Liver (tissue), 9 donors: ENCODE measurements around the gene ATP1A3. TPM values are rescaled to one million over a fixed set of nuclear protein-coding genes. Genes with fewer than 3 reads are reported as not detected.
A peak's percentile ranks its signal among the peaks of the same experiment; 100 is the strongest.

Experiments
- DNase-seq: peaks from one replicate; pipeline ENCODE4 v3.0.0-alpha.2; 2017; ENCODE audit warnings: low spot score
- H3K27ac ChIP-seq, 2 donors: one replicate each; pipeline ENCODE4 v1.7.0; 2013; ENCODE audit warnings: inconsistent platforms in 2 of 2, low read length in 2 of 2, control low read depth in 1 of 2, low read depth in 1 of 2, mild to moderate bottlenecking in 1 of 2
- H3K27me3 ChIP-seq, 4 donors: one replicate each; pipeline versions ENCODE4 v1.6.1 to v1.7.0; 2013; ENCODE audit warnings: low read length in 3 of 4, inconsistent platforms in 1 of 4, mild to moderate bottlenecking in 1 of 4, moderate library complexity in 1 of 4; ENCODE audit not compliant: control insufficient read depth in 4 of 4, insufficient read depth in 4 of 4
- H3K36me3 ChIP-seq, 4 donors: one replicate each; pipeline versions ENCODE4 v1.6.1 to v1.7.0; 2013; ENCODE audit warnings: low read length in 3 of 4, mild to moderate bottlenecking in 3 of 4, low read depth in 1 of 4, moderate library complexity in 1 of 4; ENCODE audit not compliant: control insufficient read depth in 4 of 4, insufficient read depth in 3 of 4
- H3K4me1 ChIP-seq, 4 donors: one replicate each; pipeline versions ENCODE4 v1.6.1 to v1.7.0; 2013; ENCODE audit warnings: low read length in 3 of 4, mild to moderate bottlenecking in 3 of 4, moderate library complexity in 1 of 4; ENCODE audit not compliant: control insufficient read depth in 4 of 4, insufficient read depth in 4 of 4
- H3K4me3 ChIP-seq, 3 donors: one replicate each; pipeline versions ENCODE4 v1.6.1 to v1.7.0; 2013; ENCODE audit warnings: low read length in 3 of 3, control low read depth in 1 of 3, low read depth in 1 of 3, mild to moderate bottlenecking in 1 of 3
- H3K9ac ChIP-seq, 2 donors: one replicate each; pipeline ENCODE4 v1.7.0; 2013; ENCODE audit warnings: low read length in 2 of 2, mild to moderate bottlenecking in 2 of 2, moderate library complexity in 2 of 2, control low read depth in 1 of 2, low read depth in 1 of 2
- H3K9me3 ChIP-seq, 4 donors: one replicate each; pipeline versions ENCODE4 v1.6.1 to v1.7.0; 2013; ENCODE audit warnings: low read length in 3 of 4; ENCODE audit not compliant: control insufficient read depth in 4 of 4
- EGR1 ChIP-seq, 2 donors: IDR thresholded peaks; 2 replicates each; pipeline ENCODE4 v1.6.1; 2016 to 2018; ENCODE audit warnings: antibody characterized with exemption in 2 of 2, low read depth in 2 of 2
- FOXA1 ChIP-seq: IDR thresholded peaks from 2 replicates; pipeline ENCODE4 v1.6.1; 2016; ENCODE audit warnings: antibody characterized with exemption
- GABPA ChIP-seq, 2 donors: IDR thresholded peaks in 1 of 2; conservative IDR thresholded peaks in 1 of 2; 2 replicates each; pipeline ENCODE4 v1.6.1; 2016; ENCODE audit warnings: antibody characterized with exemption in 2 of 2, mild to moderate bottlenecking in 1 of 2, moderate library complexity in 1 of 2
- HNF4A ChIP-seq, 2 donors: conservative IDR thresholded peaks; 2 replicates each; pipeline ENCODE4 v1.6.1; 2016; ENCODE audit warnings: antibody characterized with exemption in 2 of 2, mild to moderate bottlenecking in 2 of 2
- HNF4G ChIP-seq: IDR thresholded peaks from 2 replicates; pipeline ENCODE4 v1.6.1; 2016; ENCODE audit warnings: antibody characterized with exemption
- JUND ChIP-seq, 2 donors: IDR thresholded peaks; 2 replicates each; pipeline ENCODE4 v1.6.1; 2016; ENCODE audit warnings: antibody characterized with exemption in 2 of 2
- NR2F2 ChIP-seq: IDR thresholded peaks from 2 replicates; pipeline ENCODE4 v1.6.1; 2016; ENCODE audit warnings: antibody characterized with exemption
- RAD21 ChIP-seq, 2 donors: IDR thresholded peaks; 2 replicates each; pipeline ENCODE4 v1.6.1; 2016; ENCODE audit warnings: antibody characterized with exemption in 2 of 2, mild to moderate bottlenecking in 2 of 2
- REST ChIP-seq: IDR thresholded peaks from 2 replicates; pipeline ENCODE4 v1.6.1; 2016; ENCODE audit warnings: antibody characterized with exemption, mild to moderate bottlenecking
- RXRA ChIP-seq, 2 donors: IDR thresholded peaks; 2 replicates each; pipeline ENCODE4 v1.6.1; 2017 to 2018; ENCODE audit warnings: antibody characterized with exemption in 2 of 2, mild to moderate bottlenecking in 1 of 2
- SP1 ChIP-seq: IDR thresholded peaks from 2 replicates; pipeline ENCODE4 v1.6.1; 2018; ENCODE audit warnings: antibody characterized with exemption, mild to moderate bottlenecking
- TAF1 ChIP-seq: conservative IDR thresholded peaks from 2 replicates; pipeline ENCODE4 v1.6.1; 2016; ENCODE audit warnings: antibody characterized with exemption, mild to moderate bottlenecking
- ZBTB33 ChIP-seq: IDR thresholded peaks from 2 replicates; pipeline ENCODE4 v1.6.1; 2016; ENCODE audit warnings: antibody characterized with exemption
- WGBS: extraction: QIAGEN DNeasy Blood & Tissue Kit; methylation state at CpG from one replicate; pipeline ENCODE4 v1.1.7; 2013; 5-methylcytosine and 5-hydroxymethylcytosine counted together
- polyA plus RNA-seq, 2 donors: library from polyadenylated mRNA; stranded (reverse) in 1 of 2; unstranded in 1 of 2; fragments of 200-250 nt in 1 of 2; fragments of >200 nt in 1 of 2; fragmentation: Nextera tagmentation in 1 of 2; extraction: Ambion mirVana in 1 of 2; gene quantifications; one replicate each; pipeline versions ENCODE4 v1.2.1 to v1.2.3, GENCODE V29; 2013 to 2015
- total RNA-seq, 2 donors: library from RNA; depleted of rRNA; stranded (reverse); fragments of >200 nt; gene quantifications; one replicate each; pipeline ENCODE4 v1.2.3, GENCODE V29; 2014
- TF ChIP-seq, protein P1 (sequence below): IDR thresholded peaks from 2 replicates; pipeline ENCODE4 v1.6.1; 2016; ENCODE audit warnings: antibody characterized with exemption
- TF ChIP-seq, protein P2 (sequence below): IDR thresholded peaks from 2 replicates; pipeline ENCODE4 v1.6.1; 2016; ENCODE audit warnings: antibody characterized with exemption
- donor health status: healthy.
- donor health status: healthy.
- donor health status: healthy.
- donor health status: healthy.
- donor health status: healthy.

ATP1A3 gene
- total and polyA plus RNA-seq, 4 donors = 0.05 to 0.09 (median 0.08) TPM; not detected in 1

GRCh38 chr19:41928754-41929535, 65.1 kb downstream of the ATP1A3 start:
- Histone ChIP-seq H3K4me1 (peaks cover 6 to 11% (median 8%) of the 10 kb centered on the region in 4 donors), H3K27me3 (peaks cover 0 to 16% (median 10%) of the 10 kb centered on the region in 4 donors), H3K27ac (no peak overlapping the region), H3K9ac (no peak overlapping the region), H3K36me3 (no peaks in the 10 kb centered on the region), H3K4me3 (peak overlapping the region in 1 of 3 donors; percentile 39), H3K9me3 (no peaks in the 10 kb centered on the region)
- no peak for TF ChIP-seq RAD21 (IDR thresholded peaks at IDR 0.05)
- no peak for DNase-seq
- 4% methylated on average over 29 of the region's 29 CpGs for WGBS

DNA sequence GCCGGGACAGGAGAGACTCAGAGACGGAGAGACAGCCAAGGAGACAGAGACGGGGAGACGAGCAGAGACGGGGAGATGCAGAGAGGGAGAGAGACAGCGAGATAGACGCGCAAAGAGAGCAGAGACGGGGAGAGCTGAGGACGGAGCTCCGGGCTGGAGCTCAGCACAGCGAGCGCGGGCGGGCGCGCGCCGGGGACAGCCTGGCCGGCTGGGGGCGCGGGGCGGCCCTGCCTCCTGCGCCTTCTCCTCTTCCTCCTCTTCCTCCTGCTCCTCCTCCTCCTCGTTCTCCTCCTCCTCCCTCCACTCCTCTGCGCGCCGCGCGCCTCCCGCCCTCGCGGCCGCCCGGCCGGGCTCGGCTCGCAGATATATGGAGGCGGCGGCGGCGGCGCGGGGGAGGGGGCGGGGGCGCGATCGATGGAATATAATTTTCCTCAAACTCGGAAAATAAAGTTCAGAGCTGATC, 65.8 kb downstream of the ATP1A3 start, which contains the start of gene ERFL:
Gene ERFL (minus strand): TSS at position 229 of the 463 bp plus-strand sequence. CDS start 15,530 bp downstream, outside the sequence.
- Histone ChIP-seq H3K4me3 (peak within 1 kb of the TSS in 2 of 3 donors; percentile 37 to 39), H3K27me3 (peaks cover 0 to 16% (median 10%) of the 10 kb centered on the region in 4 donors), H3K4me1 (peaks cover 6 to 11% (median 8%) of the 10 kb centered on the region in 4 donors), H3K36me3 (no peaks in the 10 kb centered on the region), H3K9me3 (no peaks in the 10 kb centered on the region), H3K27ac (no peak within 1 kb of the TSS), H3K9ac (no peak within 1 kb of the TSS)
- TF ChIP-seq HNF4A (conservative IDR thresholded peaks at IDR 0.05) = no peak
- TF ChIP-seq ZBTB33 = no peak
- TF ChIP-seq, protein P1, sequence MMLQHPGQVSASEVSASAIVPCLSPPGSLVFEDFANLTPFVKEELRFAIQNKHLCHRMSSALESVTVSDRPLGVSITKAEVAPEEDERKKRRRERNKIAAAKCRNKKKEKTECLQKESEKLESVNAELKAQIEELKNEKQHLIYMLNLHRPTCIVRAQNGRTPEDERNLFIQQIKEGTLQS = no peak
- no peak for TF ChIP-seq JUND (IDR thresholded peaks at IDR 0.05)
- TF ChIP-seq GABPA (IDR thresholded peaks at IDR 0.05 in 1 of 2, conservative IDR thresholded peaks at IDR 0.05 in 1 of 2) = no peak
- TF ChIP-seq, protein P2, sequence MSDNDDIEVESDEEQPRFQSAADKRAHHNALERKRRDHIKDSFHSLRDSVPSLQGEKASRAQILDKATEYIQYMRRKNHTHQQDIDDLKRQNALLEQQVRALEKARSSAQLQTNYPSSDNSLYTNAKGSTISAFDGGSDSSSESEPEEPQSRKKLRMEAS = no peak
- TF ChIP-seq TAF1 = no peak
- no peak for TF ChIP-seq HNF4G
- TF ChIP-seq REST = no peak
- no peak for TF ChIP-seq FOXA1
- TF ChIP-seq RXRA (IDR thresholded peaks at IDR 0.05) = no peak
- TF ChIP-seq EGR1 (IDR thresholded peaks at IDR 0.05; ENCODE audit: low read depth in 2 of 2) = no peak
- TF ChIP-seq RAD21 (IDR thresholded peaks at IDR 0.05) = no peak
- no peak for TF ChIP-seq NR2F2
- TF ChIP-seq SP1 = no peak
- 2% methylated on average over 48 of the region's 49 CpGs for WGBS
- DNase-seq = no peak
